H1 (cell line): ENCODE results near the gene SENP2. TPM values are rescaled to one million over a fixed set of nuclear protein-coding genes. Genes with fewer than 3 reads are reported as not detected.

Source experiments
- CTCF ChIA-PET: fragments of 300-600 bp; sonication (Branson Sonifier 250); formaldehyde crosslinking; loops from one replicate; lab custom pipeline; 2021; ENCODE audit not compliant: partially characterized antibody; lab: Charles Lee
- POLR2A ChIA-PET: fragments of 300-600 bp; sonication (Branson Sonifier 250); formaldehyde crosslinking; loops from one replicate; lab custom pipeline; 2021; ENCODE audit warnings: inconsistent platforms; ENCODE audit not compliant: partially characterized antibody; lab: Charles Lee
- DNase-seq, 2 experiments: peaks; one replicate each; pipeline versions ENCODE4 v3.0.0 to v3.0.0-alpha.2; 2010 to 2022; ENCODE audit warnings: low spot score in 2 of 2, low read depth in 1 of 2, mixed read lengths in 1 of 2
- FAIRE-seq: peaks from 2 replicates; lab custom pipeline; 2011; peaks lifted over from hg19 to GRCh38; lab: Jason Lieb, UNC
- H2AFZ ChIP-seq: 2 replicates; pipeline ENCODE4 v1.8.1; 2012; ENCODE audit warnings: low read length, inconsistent platforms
- H2AK5ac ChIP-seq: 2 replicates; pipeline ENCODE4 v1.6.1; 2013; ENCODE audit warnings: low read depth, low read length
- H2BK120ac ChIP-seq: replicated peaks from 2 replicates; pipeline ENCODE3; 2013; ENCODE audit warnings: low read depth, low read length, inconsistent platforms
- H2BK12ac ChIP-seq: 2 replicates; pipeline ENCODE4 v1.6.1; 2013; ENCODE audit warnings: low read depth, low read length
- H2BK15ac ChIP-seq: 2 replicates; pipeline ENCODE4 v1.6.1; 2013; ENCODE audit warnings: low read length
- H2BK20ac ChIP-seq: 2 replicates; pipeline ENCODE4 v1.6.1; 2013; ENCODE audit warnings: low read length
- H2BK5ac ChIP-seq: 2 replicates; pipeline ENCODE4 v1.6.1; 2013; ENCODE audit warnings: low read depth, low read length
- H3K14ac ChIP-seq: 2 replicates; pipeline ENCODE4 v1.6.1; 2013; ENCODE audit warnings: inconsistent platforms; ENCODE audit not compliant: insufficient read length
- H3K18ac ChIP-seq: 2 replicates; pipeline ENCODE4 v1.6.1; 2013; ENCODE audit warnings: low read length; ENCODE audit errors: extremely low read depth
- H3K23ac ChIP-seq: 2 replicates; pipeline ENCODE4 v1.6.1; 2013; ENCODE audit warnings: inconsistent platforms; ENCODE audit not compliant: insufficient read length
- H3K23me2 ChIP-seq: 2 replicates; pipeline ENCODE4 v1.6.1; 2013; ENCODE audit warnings: low read depth, low read length
- H3K27ac ChIP-seq: 2 replicates; pipeline ENCODE4 v1.6.1; 2011; ENCODE audit warnings: low read depth, low read length, inconsistent platforms
- H3K27me3 ChIP-seq, 4 experiments: replicated peaks in 1 of 4; 1 replicate in 1 of 4; 2 replicates in 3 of 4; pipeline versions ENCODE4 v1.6.1 to v1.8.1; 2011 to 2013; ENCODE audit warnings: low read length in 3 of 4, mild to moderate bottlenecking in 3 of 4, inconsistent platforms in 2 of 4, mixed read lengths in 2 of 4, moderate library complexity in 1 of 4; ENCODE audit not compliant: control insufficient read depth in 3 of 4, insufficient read depth in 3 of 4; ENCODE audit errors: extremely low read depth in 1 of 4
- H3K36me3 ChIP-seq, 4 experiments: 2 replicates each; pipeline versions ENCODE4 v1.6.1 to v1.8.1; 2011 to 2013; ENCODE audit warnings: mild to moderate bottlenecking in 4 of 4, low read length in 3 of 4, moderate library complexity in 2 of 4, control low read depth in 1 of 4, inconsistent platforms in 1 of 4; ENCODE audit not compliant: insufficient read depth in 4 of 4, control insufficient read depth in 2 of 4
- H3K4ac ChIP-seq: replicated peaks from 2 replicates; pipeline ENCODE3; 2013; ENCODE audit warnings: low read length, low read depth, mixed read lengths, inconsistent platforms; ENCODE audit not compliant: insufficient read length
- H3K4me1 ChIP-seq, 4 experiments: replicated peaks in 1 of 4; 1 replicate in 1 of 4; 2 replicates in 3 of 4; pipeline versions ENCODE4 v1.6.1 to v1.8.1; 2011 to 2013; ENCODE audit warnings: low read length in 3 of 4, inconsistent platforms in 2 of 4, mixed read lengths in 1 of 4; ENCODE audit not compliant: insufficient read depth in 4 of 4, control insufficient read depth in 3 of 4
- H3K4me2 ChIP-seq, 2 experiments: 2 replicates each; pipeline versions ENCODE4 v1.6.1 to v1.8.1; 2011 to 2013; ENCODE audit warnings: low read depth in 2 of 2, low read length in 2 of 2, control low read depth in 1 of 2, inconsistent platforms in 1 of 2, mild to moderate bottlenecking in 1 of 2; ENCODE audit not compliant: insufficient read depth in 1 of 2
- H3K4me3 ChIP-seq, 4 experiments: fragments of 200-600, 300-600 bp in 1 of 4; sonication (generic), shearing (Covaris generic), sonication (Bioruptor Twin) in 1 of 4; 2 replicates each; pipeline versions ENCODE4 v1.5.1 to v1.8.1; 2011 to 2016; ENCODE audit warnings: low read length in 4 of 4, low read depth in 3 of 4, control low read depth in 2 of 4, inconsistent platforms in 2 of 4, mild to moderate bottlenecking in 2 of 4, mixed read lengths in 1 of 4, moderate library complexity in 1 of 4; ENCODE audit not compliant: insufficient read depth in 2 of 4; ENCODE audit errors: extremely low read depth in 1 of 4
- H3K56ac ChIP-seq: replicated peaks from 2 replicates; pipeline ENCODE3; 2013; ENCODE audit warnings: low read depth, mild to moderate bottlenecking, mixed read lengths, low read length, inconsistent platforms; ENCODE audit not compliant: insufficient read length
- H3K79me1 ChIP-seq: 2 replicates; pipeline ENCODE4 v1.6.1; 2013; ENCODE audit warnings: low read depth, low read length, control low read depth
- H3K79me2 ChIP-seq, 2 experiments: 2 replicates each; pipeline versions ENCODE4 v1.6.1 to v1.8.1; 2012 to 2013; ENCODE audit warnings: low read length in 2 of 2, mild to moderate bottlenecking in 2 of 2, inconsistent platforms in 1 of 2; ENCODE audit not compliant: insufficient read depth in 2 of 2, control insufficient read depth in 1 of 2
- H3K9ac ChIP-seq, 4 experiments: replicated peaks in 1 of 4; 1 replicate in 1 of 4; 2 replicates in 3 of 4; pipeline versions ENCODE4 v1.6.1 to v1.8.1; 2011 to 2013; ENCODE audit warnings: low read depth in 3 of 4, low read length in 3 of 4, control low read depth in 2 of 4, mild to moderate bottlenecking in 2 of 4, moderate library complexity in 2 of 4, inconsistent platforms in 1 of 4; ENCODE audit errors: extremely low read depth in 1 of 4
- H3K9me3 ChIP-seq, 2 experiments: 2 replicates each; pipeline versions ENCODE4 v1.6.1 to v1.8.1; 2012 to 2013; ENCODE audit warnings: mild to moderate bottlenecking in 2 of 2, moderate library complexity in 2 of 2, control low read depth in 1 of 2, inconsistent platforms in 1 of 2, low read depth in 1 of 2, low read length in 1 of 2, mixed read lengths in 1 of 2; ENCODE audit not compliant: insufficient read depth in 2 of 2
- H4K20me1 ChIP-seq, 2 experiments: replicated peaks in 1 of 2; 2 replicates each; pipeline versions ENCODE3 to v1.8.1; 2011 to 2013; ENCODE audit warnings: inconsistent platforms in 2 of 2, low read length in 2 of 2, mild to moderate bottlenecking in 1 of 2; ENCODE audit not compliant: insufficient read depth in 2 of 2, control insufficient read depth in 1 of 2
- H4K5ac ChIP-seq: 2 replicates; pipeline ENCODE4 v1.6.1; 2013; ENCODE audit warnings: low read length, low read depth, mixed read lengths, inconsistent platforms; ENCODE audit not compliant: insufficient read length
- H4K8ac ChIP-seq: 2 replicates; pipeline ENCODE4 v1.8.0; 2013; ENCODE audit warnings: mild to moderate bottlenecking, moderate library complexity, low read length, inconsistent platforms; ENCODE audit not compliant: insufficient read depth; ENCODE audit errors: extremely low read depth
- H4K91ac ChIP-seq: replicated peaks from 2 replicates; pipeline ENCODE3; 2013; ENCODE audit warnings: low read length, mixed read lengths, inconsistent platforms; ENCODE audit not compliant: insufficient read length
- CBX8 ChIP-seq: fragments of 300-800, 300-1000 bp; sonication (generic); IDR thresholded peaks from 2 replicates; pipeline ENCODE4 v1.7.1; 2016; ENCODE audit warnings: low read depth, low read length, borderline replicate concordance
- POLR2A ChIP-seq, 2 experiments: IDR thresholded peaks; 1 replicate in 1 of 2; 2 replicates in 1 of 2; pipeline ENCODE4 v1.6.1; 2011; ENCODE audit warnings: low read depth in 2 of 2, low read length in 2 of 2, mild to moderate bottlenecking in 2 of 2; ENCODE audit errors: control extremely low read depth in 1 of 2
- RNF2 ChIP-seq: fragments of 200-900, 300-1000 bp; sonication (generic); IDR thresholded peaks from 2 replicates; pipeline ENCODE4 v1.7.1; 2016; ENCODE audit warnings: borderline replicate concordance, low read depth, mild to moderate bottlenecking, antibody characterized with exemption, low read length; ENCODE audit not compliant: poor library complexity, severe bottlenecking; ENCODE audit errors: missing control alignments
- YY1 ChIP-seq: IDR thresholded peaks from 2 replicates; pipeline ENCODE4 v1.6.1; 2011; ENCODE audit warnings: low read depth, mild to moderate bottlenecking, low read length
- ZNF274 ChIP-seq: IDR thresholded peaks from 2 replicates; pipeline ENCODE4 v1.7.0; 2012; ENCODE audit warnings: low read length, borderline replicate concordance; ENCODE audit errors: extremely low read depth
- WGBS, 2 experiments: shearing (Covaris generic) in 1 of 2; methylation state at CpG; one replicate each; pipeline versions ENCODE4 v1.1.6 to v1.1.7; 2013 to 2015; ENCODE audit warnings: low lambda C conversion rate in 2 of 2, mixed read lengths in 2 of 2, inconsistent platforms in 1 of 2, low coverage in 1 of 2, missing lambda C conversion rate in 1 of 2; ENCODE audit not compliant: insufficient replicate concordance in 2 of 2, insufficient coverage in 1 of 2, insufficient read length in 1 of 2; ENCODE audit errors: extremely low coverage in 1 of 2, missing lambda C conversion rate in 1 of 2; 5-methylcytosine and 5-hydroxymethylcytosine counted together
- polyA plus RNA-seq, 7 experiments: library from polyadenylated mRNA; depleted of rRNA in 3 of 7; stranded (reverse) in 5 of 7; unstranded in 2 of 7; fragments of >200 nt in 5 of 7; fragments of 200-250 nt in 2 of 7; gene quantifications; 1 replicate in 5 of 7; 2 replicates in 1 of 7; 4 replicates in 1 of 7; pipeline versions ENCODE4 v1.2.1 to v1.2.3, GENCODE V29; 2011 to 2013; ENCODE audit warnings: missing spikeins in 2 of 7, mixed read lengths in 2 of 7
- total RNA-seq: library from RNA; stranded (reverse); fragmentation: NEBNext Ultra II Directional; extraction: Animal tissue kit (Norgen Biotek cat#: 25700); gene quantifications from 2 replicates; pipeline ENCODE4 v1.2.1, GENCODE V29; 2021

The SENP2 gene
- total and polyA plus RNA-seq, 2 of the 8 experiments (the other 6 are each of a cell fraction or from before 2014, with no cell fraction given), result 25.2 to 69.3 TPM

GRCh38 chr3:185560676-185561075 is 25.4 kb upstream of the SENP2 start:
- no peaks in the 10 kb centered on the region for H3K79me2 ChIP-seq
- no peak for FAIRE-seq
- no peak for TF ChIP-seq RNF2
- no peak for TF ChIP-seq POLR2A (IDR thresholded peaks at IDR 0.05; ENCODE audit: control extremely low read depth in 1 of 2, low read depth in 2 of 2, low read length in 2 of 2)
- no peak for TF ChIP-seq CBX8
- TF ChIP-seq YY1, result no peak
- no peak for TF ChIP-seq ZNF274

More at GRCh38 chr3:185560676-185561075, 25.4 kb upstream of the SENP2 start:
- Histone ChIP-seq H4K20me1 (no peaks in the 10 kb centered on the region), H4K91ac (no peak overlapping the region), H3K23ac (no peak overlapping the region), H3K4me3 (no peak overlapping the region; a peak in 1 of 8 replicates), H2BK12ac (peak overlapping the region; percentile 88; the same call in 1 of the 2 replicates), H3K9me3 (no peaks in the 10 kb centered on the region), H2BK20ac (0 out of 2 replicates have a peak overlapping the region, but pooled peaks have one; percentile 80), H2BK5ac (no peak overlapping the region), H2AK5ac (no peak overlapping the region; the same call in 1 of the 2 replicates), H2AFZ (no peak overlapping the region; the same call in 1 of the 2 replicates), H2BK120ac (peak overlapping the region; percentile 54), H3K14ac (no peak overlapping the region), H3K4me1 (peaks cover 6 to 16% (median 9%) of the 10 kb centered on the region in 4 experiments), H3K4ac (peak overlapping the region; percentile 69), H3K9ac (no peak overlapping the region), H4K8ac (no peak overlapping the region; the same call in 1 of the 2 replicates), H3K36me3 (no peaks in the 10 kb centered on the region), H3K23me2 (no peaks in the 10 kb centered on the region), H3K4me2 (0 out of 4 replicates have a peak overlapping the region, but pooled peaks of 1 of the 2 experiments have one; percentile 10), H3K18ac (peak overlapping the region; percentile 90; the same call in 1 of the 2 replicates), H3K79me1 (no peaks in the 10 kb centered on the region), H3K27ac (no peak overlapping the region), H2BK15ac (peak overlapping the region; percentile 81; the same call in 1 of the 2 replicates), H3K56ac (no peak overlapping the region), H3K27me3 (no peaks in the 10 kb centered on the region), H4K5ac (no peak overlapping the region)
- 86% methylated on average over 13 of the region's 13 CpGs; no CpG with 5 or more reads in 1 of the 2 experiments for WGBS, 2 experiments
- ChIA-PET CTCF (interaction anchor here (0.7 to 5.7 kb wide), 7 partner anchors 11 to 1757 kb away, joined by 3 to 69 read pairs (median 3); no protein-coding TSS in a partner anchor), POLR2A (interaction anchor here (1.8 to 1.9 kb wide), 2 partner anchors 15 to 21 kb away, joined by 5 to 8 read pairs; no protein-coding TSS in a partner anchor)
- DNase-seq, result no peak
